Measurements from ENCODE around the gene NACC1. TPM values are rescaled to one million over a fixed set of nuclear protein-coding genes. Genes with fewer than 3 reads are reported as not detected.

Gene NACC1
- total and polyA plus RNA-seq, 2 donors (not counting 3 experiments of a cell fraction or from before 2014, with no cell fraction given): 97.6 to 120 TPM

GRCh38 chr19:13129384-13129783 lies 11.3 kb downstream of the NACC1 start:
- CTCF ChIA-PET: interaction anchor here (0.8 to 1.6 kb wide), 3 partner anchors 10 to 152 kb away, joined by 3 to 5 read pairs (median 4); no protein-coding TSS in a partner anchor
- POLR2A ChIA-PET: no interaction called here

More at GRCh38 chr19:13129384-13129783, 11.3 kb downstream of the NACC1 start:
- H3K9me1 ChIP-seq (replicated peaks; ENCODE audit: control insufficient read depth, extremely low read depth, insufficient read depth, low read length): no peaks in the 10 kb centered on the region
- no TSS peak for BruUV-seq (replicated peaks)
- intact Hi-C loops (cut with micrococcal nuclease) (no loop called here), dilution Hi-C loops (cut with MboI; ENCODE audit: extremely low pct_ligation_motif_present, low sequenced_read_pairs) (no loop called here)
- FAIRE-seq (no peak), DNase-seq (ENCODE audit: low read depth, low spot score) (no peak)
- H3K27ac ChIP-seq (ENCODE audit: insufficient read depth, low read depth, low read length): no peak overlapping the region
- no peak overlapping the region for H2AFZ ChIP-seq (ENCODE audit: low read depth, low read length)
- H3K79me2 ChIP-seq (ENCODE audit: control insufficient read depth, insufficient read depth, low read length): peaks cover 83% of the 10 kb centered on the region
- no peaks in the 10 kb centered on the region for H3K4me1 ChIP-seq (ENCODE audit: control insufficient read depth, extremely low read depth, insufficient read depth, low read length)
- TF ChIP-seq JUN (IDR thresholded peaks at IDR 0.05; ENCODE audit: borderline replicate concordance, insufficient read depth, insufficient read length, low read depth): no peak
- no peak for TF ChIP-seq MAX (IDR thresholded peaks at IDR 0.05; ENCODE audit: insufficient read depth, insufficient read length)
- TF ChIP-seq EZH2 (IDR thresholded peaks at IDR 0.05; ENCODE audit: borderline replicate concordance, low read depth, low read length, severe bottlenecking): no peak
- no peak for TF ChIP-seq POLR2AphosphoS5 (IDR thresholded peaks at IDR 0.05; ENCODE audit: insufficient read depth, low read depth, low read length)
- no peak for TF ChIP-seq CTCF (IDR thresholded peaks at IDR 0.05; ENCODE audit: extremely low read depth in 1 of 2, insufficient read depth in 1 of 2, low read depth in 1 of 2, low read length in 2 of 2)
- TF ChIP-seq MYC (IDR thresholded peaks at IDR 0.05; ENCODE audit: low read depth, low read length): no peak
- no peak for TF ChIP-seq POLR2A (IDR thresholded peaks at IDR 0.05; ENCODE audit: low read depth, low read length)
- no peak for TF ChIP-seq GATA2 (IDR thresholded peaks at IDR 0.05; ENCODE audit: insufficient read depth, insufficient read length, low read depth, low read length)
- TF ChIP-seq FOS (IDR thresholded peaks at IDR 0.05; ENCODE audit: borderline replicate concordance, insufficient read depth, low read length): no peak
- peaks cover 2% of the 10 kb centered on the region for H4K20me1 ChIP-seq (replicated peaks; ENCODE audit: control insufficient read depth, extremely low read depth, insufficient read depth, low read length)
- H3K36me3 ChIP-seq (ENCODE audit: control insufficient read depth in 2 of 2, extremely low read depth in 1 of 2, insufficient read depth in 2 of 2, low read length in 2 of 2): peaks cover 0 to 4% of the 10 kb centered on the region in 2 experiments
- H3K27me3 ChIP-seq (ENCODE audit: control insufficient read depth in 2 of 2, insufficient read depth in 2 of 2, low read length in 2 of 2): no peaks in the 10 kb centered on the region
- H3K4me3 ChIP-seq (replicated peaks in 1 of 3; ENCODE audit: insufficient read depth in 1 of 3, low read depth in 1 of 3, low read length in 3 of 3): no peak overlapping the region
- H3K4me2 ChIP-seq (ENCODE audit: insufficient read depth, low read length): no peak overlapping the region
- no peak overlapping the region for H3K9ac ChIP-seq (replicated peaks; ENCODE audit: extremely low read depth, insufficient read depth, low read length)
- H3K9me3 ChIP-seq (replicated peaks; ENCODE audit: control insufficient read depth, insufficient read depth, low read length): no peaks in the 10 kb centered on the region
